Measurements from ENCODE around the gene MAB21L1.

DNA sequence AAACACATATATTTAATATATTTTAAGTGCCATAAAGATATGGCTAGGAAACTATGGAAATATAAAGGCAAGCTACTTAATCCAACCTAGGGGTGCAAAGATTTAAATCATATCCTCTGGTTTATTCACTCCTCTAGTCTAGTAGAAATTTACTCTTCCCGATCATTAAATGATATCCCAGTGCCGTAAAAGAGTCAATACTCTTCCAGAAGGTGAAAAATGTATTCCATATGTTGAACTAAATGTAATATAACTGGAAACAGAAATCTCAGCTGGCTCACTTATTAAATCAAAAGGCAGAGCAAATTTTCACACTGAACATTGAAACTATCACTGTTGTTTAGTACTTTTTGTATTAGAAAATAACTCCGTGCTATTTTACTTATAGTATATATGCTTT is 11.1 kb downstream of the MAB21L1 start:
- TF ChIP-seq, protein P1, sequence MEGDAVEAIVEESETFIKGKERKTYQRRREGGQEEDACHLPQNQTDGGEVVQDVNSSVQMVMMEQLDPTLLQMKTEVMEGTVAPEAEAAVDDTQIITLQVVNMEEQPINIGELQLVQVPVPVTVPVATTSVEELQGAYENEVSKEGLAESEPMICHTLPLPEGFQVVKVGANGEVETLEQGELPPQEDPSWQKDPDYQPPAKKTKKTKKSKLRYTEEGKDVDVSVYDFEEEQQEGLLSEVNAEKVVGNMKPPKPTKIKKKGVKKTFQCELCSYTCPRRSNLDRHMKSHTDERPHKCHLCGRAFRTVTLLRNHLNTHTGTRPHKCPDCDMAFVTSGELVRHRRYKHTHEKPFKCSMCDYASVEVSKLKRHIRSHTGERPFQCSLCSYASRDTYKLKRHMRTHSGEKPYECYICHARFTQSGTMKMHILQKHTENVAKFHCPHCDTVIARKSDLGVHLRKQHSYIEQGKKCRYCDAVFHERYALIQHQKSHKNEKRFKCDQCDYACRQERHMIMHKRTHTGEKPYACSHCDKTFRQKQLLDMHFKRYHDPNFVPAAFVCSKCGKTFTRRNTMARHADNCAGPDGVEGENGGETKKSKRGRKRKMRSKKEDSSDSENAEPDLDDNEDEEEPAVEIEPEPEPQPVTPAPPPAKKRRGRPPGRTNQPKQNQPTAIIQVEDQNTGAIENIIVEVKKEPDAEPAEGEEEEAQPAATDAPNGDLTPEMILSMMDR (IDR thresholded peaks at IDR 0.05): no peak
- TF ChIP-seq POLR2A (IDR thresholded peaks at IDR 0.05): no peak

Measured in adrenal gland (tissue), 5 donors.